C4-2B (cell line): Measurements from ENCODE around the gene RIMBP2.

Experiments used
- ZFX ChIP-seq: fragments of 450-650 bp; IDR thresholded peaks from 2 replicates; pipeline ENCODE4 v1.6.1; 2017
- TF ChIP-seq, protein P1 (sequence below): fragments of 450-650 bp; conservative IDR thresholded peaks from 2 replicates; pipeline ENCODE4 v1.5.1; 2017; ENCODE audit warnings: mild to moderate bottlenecking

- TF ChIP-seq, protein P1, sequence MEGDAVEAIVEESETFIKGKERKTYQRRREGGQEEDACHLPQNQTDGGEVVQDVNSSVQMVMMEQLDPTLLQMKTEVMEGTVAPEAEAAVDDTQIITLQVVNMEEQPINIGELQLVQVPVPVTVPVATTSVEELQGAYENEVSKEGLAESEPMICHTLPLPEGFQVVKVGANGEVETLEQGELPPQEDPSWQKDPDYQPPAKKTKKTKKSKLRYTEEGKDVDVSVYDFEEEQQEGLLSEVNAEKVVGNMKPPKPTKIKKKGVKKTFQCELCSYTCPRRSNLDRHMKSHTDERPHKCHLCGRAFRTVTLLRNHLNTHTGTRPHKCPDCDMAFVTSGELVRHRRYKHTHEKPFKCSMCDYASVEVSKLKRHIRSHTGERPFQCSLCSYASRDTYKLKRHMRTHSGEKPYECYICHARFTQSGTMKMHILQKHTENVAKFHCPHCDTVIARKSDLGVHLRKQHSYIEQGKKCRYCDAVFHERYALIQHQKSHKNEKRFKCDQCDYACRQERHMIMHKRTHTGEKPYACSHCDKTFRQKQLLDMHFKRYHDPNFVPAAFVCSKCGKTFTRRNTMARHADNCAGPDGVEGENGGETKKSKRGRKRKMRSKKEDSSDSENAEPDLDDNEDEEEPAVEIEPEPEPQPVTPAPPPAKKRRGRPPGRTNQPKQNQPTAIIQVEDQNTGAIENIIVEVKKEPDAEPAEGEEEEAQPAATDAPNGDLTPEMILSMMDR: no peak
- TF ChIP-seq ZFX: no peak
Measured at GRCh38 chr12:130592641-130593040, 123.5 kb downstream of the RIMBP2 start.
